Measurements from ENCODE around the gene SMAD3.
A peak's percentile ranks its signal among the peaks of the same experiment; 100 is the strongest.

The SMAD3 gene

GRCh38 chr15:67196672-67197363 is 131.4 kb downstream of the SMAD3 start (continued):
- no peak for TF ChIP-seq KLF10 (tag by site-specific recombination; IDR thresholded peaks at IDR 0.05)
- TF ChIP-seq TCF7L2 (IDR thresholded peaks at IDR 0.05; ENCODE audit: borderline replicate concordance, low read depth, low read length): no peak
- no peak for TF ChIP-seq ZNF776 (tag by site-specific recombination; IDR thresholded peaks at IDR 0.05; ENCODE audit: borderline replicate concordance)
- no peak for TF ChIP-seq ZFP3 (tag by site-specific recombination; IDR thresholded peaks at IDR 0.05; ENCODE audit: low read depth)
- peak; percentile 93 for TF ChIP-seq SP7 (tag by site-specific recombination; IDR thresholded peaks at IDR 0.05)
- no peak for TF ChIP-seq ZNF121 (tag by site-specific recombination; IDR thresholded peaks at IDR 0.05)
- no peak for TF ChIP-seq CTCF (tag by site-specific recombination; IDR thresholded peaks at IDR 0.05)
- no peak for TF ChIP-seq ZNF157 (tag by site-specific recombination; IDR thresholded peaks at IDR 0.05)
- TF ChIP-seq ZBTB49 (tag by site-specific recombination; IDR thresholded peaks at IDR 0.05; ENCODE audit: low read depth): no peak
- no peak for TF ChIP-seq ZNF133 (tag by site-specific recombination; IDR thresholded peaks at IDR 0.05)
- TF ChIP-seq ZNF707 (tag by site-specific recombination; IDR thresholded peaks at IDR 0.05): no peak
- 0 out of 2 replicates have a peak, but pooled peaks have one; percentile 17 for TF ChIP-seq ZNF10 (tag by site-specific recombination; IDR thresholded peaks at IDR 0.05)
- TF ChIP-seq ZNF311 (tag by site-specific recombination; IDR thresholded peaks at IDR 0.05; ENCODE audit: borderline replicate concordance): no peak
- TF ChIP-seq ZBTB17 (tag by site-specific recombination; IDR thresholded peaks at IDR 0.05): peak; percentile 87
- no peak for TF ChIP-seq ZNF248 (tag by site-specific recombination; IDR thresholded peaks at IDR 0.05)
- TF ChIP-seq SALL2 (tag by site-specific recombination; IDR thresholded peaks at IDR 0.05; ENCODE audit: borderline replicate concordance): no peak
- no peak for TF ChIP-seq ZNF658 (tag by site-specific recombination; IDR thresholded peaks at IDR 0.05)
- TF ChIP-seq ZNF670 (tag by site-specific recombination; IDR thresholded peaks at IDR 0.05; ENCODE audit: low read depth): no peak
- no peak for TF ChIP-seq ZNF175 (tag by site-specific recombination; IDR thresholded peaks at IDR 0.05)
- no peak for TF ChIP-seq ZNF792 (tag by site-specific recombination; IDR thresholded peaks at IDR 0.05)
- no peak for TF ChIP-seq ZNF621 (tag by site-specific recombination; IDR thresholded peaks at IDR 0.05)
- peak; percentile 63 for TF ChIP-seq ZFP37 (tag by site-specific recombination; IDR thresholded peaks at IDR 0.05)
- no peak for TF ChIP-seq ZNF626 (tag by site-specific recombination; IDR thresholded peaks at IDR 0.05)
- TF ChIP-seq PRDM1 (tag by site-specific recombination; IDR thresholded peaks at IDR 0.05): no peak
- TF ChIP-seq ZBTB6 (tag by site-specific recombination; IDR thresholded peaks at IDR 0.05): no peak
- TF ChIP-seq BCL11B (tag by site-specific recombination; IDR thresholded peaks at IDR 0.05; ENCODE audit: low read depth): no peak
- no peak for TF ChIP-seq ZNF23 (tag by site-specific recombination; IDR thresholded peaks at IDR 0.05; ENCODE audit: borderline replicate concordance)
- TF ChIP-seq ZNF223 (tag by site-specific recombination; IDR thresholded peaks at IDR 0.05): no peak
- TF ChIP-seq ZNF518A (tag by site-specific recombination; conservative IDR thresholded peaks at IDR 0.05; ENCODE audit: low read depth): no peak
- TF ChIP-seq ZNF138 (tag by site-specific recombination; IDR thresholded peaks at IDR 0.05; ENCODE audit: borderline replicate concordance): no peak
